ENCODE data around the gene GSTCD. TPM values are rescaled to one million over a fixed set of nuclear protein-coding genes. Genes with fewer than 3 reads are reported as not detected.

Gene GSTCD
- total and polyA plus RNA-seq, 4 donors = 1.2 to 8.7 (median 4.3) TPM

DNA sequence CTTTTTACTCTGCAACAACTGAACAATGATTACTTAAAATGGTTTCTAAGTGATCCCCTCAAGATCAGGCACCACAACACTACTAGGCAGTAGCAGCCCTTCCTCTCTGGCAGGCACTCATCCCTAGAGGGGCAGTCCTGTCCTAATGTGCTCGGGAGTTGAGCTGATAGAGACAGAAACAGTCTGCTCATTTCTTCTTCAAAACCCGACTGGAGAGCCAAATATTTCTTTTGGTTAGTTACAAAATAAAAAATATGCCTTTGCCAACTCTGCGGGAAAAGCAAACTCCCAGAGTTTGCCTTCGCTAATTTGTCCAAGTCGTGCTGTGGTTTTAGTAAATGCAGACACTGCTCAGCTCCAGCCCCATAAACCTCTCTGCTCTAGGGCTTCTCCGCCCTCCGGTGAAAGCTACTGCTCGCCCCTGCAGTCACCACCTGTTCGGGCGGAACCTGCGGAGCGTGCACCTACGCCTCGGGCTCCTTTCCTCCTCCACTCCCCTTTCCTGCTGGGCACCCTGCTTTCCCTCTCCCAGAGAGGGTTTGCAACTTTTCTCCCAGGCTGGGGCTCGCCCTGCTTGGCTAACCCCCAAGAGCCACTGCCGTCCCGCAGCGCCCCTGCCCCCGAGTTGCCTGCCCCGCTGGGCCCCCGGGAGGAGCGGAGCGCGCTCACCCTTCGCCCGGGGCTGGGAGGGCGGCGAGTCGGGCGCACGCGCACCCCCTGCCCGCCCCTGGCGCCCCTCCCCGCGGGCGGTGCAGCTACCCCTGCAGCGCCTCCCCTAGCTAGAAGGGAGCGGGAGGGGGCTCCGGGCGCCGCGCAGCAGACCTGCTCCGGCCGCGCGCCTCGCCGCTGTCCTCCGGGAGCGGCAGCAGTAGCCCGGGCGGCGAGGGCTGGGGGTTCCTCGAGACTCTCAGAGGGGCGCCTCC is 186.3 kb downstream of the GSTCD start, which contains the start of gene NPNT:
TSS of gene NPNT (plus strand) at position 812 of the 923 bp plus-strand sequence. CDS start 182 bp downstream, outside the sequence.
- TF ChIP-seq YY1 (IDR thresholded peaks at IDR 0.05) (no peak), HNF4A (conservative IDR thresholded peaks at IDR 0.05) (no peak), ZBTB33 (IDR thresholded peaks at IDR 0.05) (no peak), RXRA (IDR thresholded peaks at IDR 0.05) (no peak), FOXA1 (IDR thresholded peaks at IDR 0.05) (no peak), FOXA2 (IDR thresholded peaks at IDR 0.05) (no peak), ATF3 (IDR thresholded peaks at IDR 0.05) (no peak), RAD21 (IDR thresholded peaks at IDR 0.05) (no peak), REST (IDR thresholded peaks at IDR 0.05) (no peak), HNF4G (IDR thresholded peaks at IDR 0.05) (no peak), JUND (IDR thresholded peaks at IDR 0.05) (no peak), NR2F2 (IDR thresholded peaks at IDR 0.05) (no peak), EGR1 (IDR thresholded peaks at IDR 0.05; ENCODE audit: low read depth in 2 of 2) (no peak)
- TF ChIP-seq, protein P1, sequence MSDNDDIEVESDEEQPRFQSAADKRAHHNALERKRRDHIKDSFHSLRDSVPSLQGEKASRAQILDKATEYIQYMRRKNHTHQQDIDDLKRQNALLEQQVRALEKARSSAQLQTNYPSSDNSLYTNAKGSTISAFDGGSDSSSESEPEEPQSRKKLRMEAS (IDR thresholded peaks at IDR 0.05) = no peak
- peak within 1 kb of the TSS in 2 of 3 donors; percentile 5 to 32 for H3K4me3 ChIP-seq (ENCODE audit: low read depth in 1 of 3, low read length in 3 of 3)
- no peak for DNase-seq (ENCODE audit: low spot score)
- WGBS = 2% methylated on average over 56 of the region's 56 CpGs
- H3K27ac ChIP-seq (ENCODE audit: low read depth in 1 of 2, low read length in 2 of 2) = no peak within 1 kb of the TSS
- peaks cover 4 to 20% (median 5%) of the 10 kb centered on the region in 4 donors for H3K27me3 ChIP-seq (ENCODE audit: control insufficient read depth in 4 of 4, insufficient read depth in 4 of 4, low read length in 3 of 4)
- H3K9ac ChIP-seq (ENCODE audit: low read depth in 1 of 2, low read length in 2 of 2) = no peak within 1 kb of the TSS
- H3K4me1 ChIP-seq (ENCODE audit: control insufficient read depth in 4 of 4, insufficient read depth in 4 of 4, low read length in 3 of 4) = peaks cover 0 to 16% (median 5%) of the 10 kb centered on the region in 4 donors
- H3K9me3 ChIP-seq (ENCODE audit: control insufficient read depth in 4 of 4, low read length in 3 of 4) = no peaks in the 10 kb centered on the region
- no peaks in the 10 kb centered on the region for H3K36me3 ChIP-seq (ENCODE audit: control insufficient read depth in 4 of 4, insufficient read depth in 3 of 4, low read depth in 1 of 4, low read length in 3 of 4)
